ENCODE measurements around the gene ZNF608.

Gene ZNF608

GRCh38 chr5:124738681-124739633, 7.5 kb downstream of the ZNF608 start:
- DNase-seq (ENCODE audit: low read depth) = no peak

DNA sequence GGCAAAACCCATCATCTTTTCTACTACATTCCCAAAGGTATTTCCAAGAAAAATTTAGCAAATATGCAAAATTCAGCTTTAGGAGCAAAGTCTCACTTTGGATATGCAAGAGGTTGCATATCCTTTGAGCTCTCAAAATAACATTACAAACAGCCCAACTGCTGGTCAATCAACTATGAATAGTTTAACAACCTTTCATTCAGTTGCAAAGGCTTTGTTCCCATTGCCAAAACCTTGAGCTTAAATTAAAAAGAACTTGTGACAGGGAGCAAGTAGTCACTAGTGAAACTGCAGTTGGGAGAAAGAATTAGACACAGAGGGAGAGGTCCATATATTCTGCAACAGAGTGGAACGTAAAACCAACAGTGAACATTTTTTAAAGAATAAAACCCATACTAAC, 8.8 kb downstream of the ZNF608 start:
- DNase-seq (ENCODE audit: low read depth) = no peak

DNA sequence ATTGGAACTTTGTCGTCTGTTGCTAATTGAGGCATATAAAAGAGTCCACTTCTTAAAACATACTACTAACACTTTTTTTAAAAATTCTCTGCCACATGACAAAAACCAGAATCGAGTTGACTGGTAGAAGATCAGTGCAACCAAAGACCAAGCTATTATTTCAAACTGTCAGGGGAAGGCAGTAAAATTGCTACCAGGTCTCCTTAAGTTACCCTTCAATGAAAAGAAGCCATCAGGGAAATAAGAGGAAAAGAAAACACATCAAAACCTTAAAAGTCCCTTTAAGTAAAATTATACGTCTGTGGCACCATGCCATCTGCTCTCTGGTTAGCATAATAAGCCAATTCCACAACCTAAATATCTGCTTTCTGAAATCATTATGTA, 9.6 kb downstream of the ZNF608 start:
- no peak for DNase-seq (ENCODE audit: low read depth)

DNA sequence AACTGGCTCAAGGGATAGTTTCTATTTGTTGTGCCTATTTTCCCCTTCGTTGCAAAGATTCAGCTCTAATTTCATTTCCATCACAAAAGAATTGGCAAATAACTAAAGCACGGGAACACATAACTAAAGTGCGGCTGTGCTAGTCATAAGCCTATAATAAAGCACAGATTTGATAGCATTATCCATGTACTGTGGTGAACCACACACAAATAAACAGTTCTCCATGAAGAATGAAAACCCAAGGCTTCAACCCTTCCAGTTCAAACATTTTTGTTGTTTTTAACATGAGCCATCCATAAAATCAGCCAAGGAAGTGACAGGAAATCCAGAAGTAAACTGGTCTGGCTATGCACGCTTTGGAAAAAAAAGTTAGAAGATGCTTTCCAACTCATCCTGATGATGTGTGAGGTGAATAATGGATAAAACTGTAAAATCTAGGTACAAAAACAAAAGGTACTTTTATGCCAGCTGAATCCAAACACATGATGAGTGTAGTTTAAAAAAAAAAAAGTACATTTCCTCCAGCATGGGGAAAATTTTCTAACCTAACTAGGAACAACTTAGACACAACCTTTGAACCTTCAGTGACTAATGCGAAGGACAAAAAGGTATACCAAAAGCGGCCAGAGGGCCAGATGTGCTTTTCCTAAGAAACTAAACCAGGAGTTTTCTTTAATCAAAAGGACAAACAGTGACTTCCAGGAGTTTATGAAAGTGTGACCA, 10.2 kb downstream of the ZNF608 start:
- no peak for DNase-seq (ENCODE audit: low read depth)

GRCh38 chr5:124735169-124735858, 11.1 kb downstream of the ZNF608 start:
- no peak for DNase-seq (ENCODE audit: low read depth)

DNA sequence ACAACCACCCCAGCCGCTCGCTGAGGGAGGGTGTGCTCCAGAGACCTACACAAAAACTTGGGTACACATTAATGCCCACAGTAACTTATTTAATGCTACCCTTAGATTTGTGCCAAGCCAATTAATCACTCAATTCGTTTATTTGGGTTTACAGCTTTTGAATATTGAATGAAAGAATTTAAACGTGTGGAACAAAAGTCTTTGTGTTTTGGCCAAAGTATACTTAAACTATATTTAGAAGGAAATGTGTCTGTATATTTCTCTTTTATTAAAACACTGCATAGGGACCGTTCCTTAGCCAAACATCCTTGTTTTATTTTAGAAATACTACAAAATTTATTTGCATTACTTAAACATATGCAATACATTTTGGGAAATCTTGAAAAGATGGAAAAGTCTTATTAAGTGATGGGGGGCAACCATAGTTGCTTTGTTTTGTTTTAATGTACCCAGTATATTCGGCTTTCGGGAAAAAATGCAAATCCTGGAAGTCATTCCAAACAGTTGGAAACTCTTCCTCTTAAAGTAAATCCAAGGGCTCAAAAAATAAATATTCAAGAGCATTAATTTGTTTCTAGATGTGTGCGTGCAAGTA, 11.8 kb downstream of the ZNF608 start:
- DNase-seq (ENCODE audit: low read depth) = no peak

DNA sequence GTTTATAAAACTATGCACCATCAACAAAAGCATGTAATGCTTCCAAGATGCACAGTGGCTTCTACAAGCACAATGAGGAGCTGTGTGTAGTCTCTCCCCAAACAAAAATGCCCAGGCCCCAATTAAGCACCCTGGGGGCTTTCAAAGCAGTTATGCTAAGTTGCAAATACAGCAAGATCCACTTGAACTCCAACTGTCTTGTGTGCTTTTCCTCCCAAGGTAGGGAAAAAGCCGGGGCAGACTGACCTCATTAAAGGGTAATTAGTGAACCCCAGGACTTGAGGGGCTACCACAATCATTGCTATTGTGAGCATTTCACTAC, 13.1 kb downstream of the ZNF608 start:
- DNase-seq (ENCODE audit: low read depth) = no peak

- DNase-seq (ENCODE audit: low read depth) = no peak
Measured at GRCh38 chr5:124732428-124733328, 13.8 kb downstream of the ZNF608 start.

GRCh38 chr5:124730381-124730780, 16.1 kb downstream of the ZNF608 start:
- no peak for DNase-seq (ENCODE audit: low read depth)

DNA sequence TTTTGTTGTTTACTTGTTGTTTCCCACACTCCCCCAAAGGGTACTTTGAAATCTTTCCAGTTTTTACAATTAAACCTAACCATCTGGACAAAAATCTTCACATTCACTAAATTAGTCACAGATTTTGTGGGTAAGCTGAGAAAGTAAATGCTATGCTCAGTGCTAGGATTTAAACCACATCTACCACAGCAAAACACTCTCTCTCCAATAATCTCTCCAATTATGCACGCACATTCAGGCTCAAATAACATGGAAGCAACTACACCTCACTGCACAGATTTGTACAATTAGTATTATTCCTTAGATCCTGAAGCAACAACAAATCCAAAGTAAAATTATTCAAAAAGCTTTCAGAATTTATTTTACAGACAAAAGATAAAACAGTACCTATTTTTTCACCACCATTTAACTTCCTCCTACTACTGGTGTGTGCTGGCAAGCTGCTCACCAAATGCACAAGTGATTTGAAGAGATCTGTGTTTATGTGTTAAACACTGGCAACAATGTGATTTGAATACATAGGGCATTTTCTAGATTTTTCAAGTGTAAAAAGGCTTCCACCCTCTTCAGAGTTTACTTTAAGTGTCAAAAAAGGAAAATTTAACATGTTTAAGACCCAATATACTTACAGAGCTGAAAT, 16.6 kb downstream of the ZNF608 start:
- DNase-seq (ENCODE audit: low read depth) = no peak

DNA sequence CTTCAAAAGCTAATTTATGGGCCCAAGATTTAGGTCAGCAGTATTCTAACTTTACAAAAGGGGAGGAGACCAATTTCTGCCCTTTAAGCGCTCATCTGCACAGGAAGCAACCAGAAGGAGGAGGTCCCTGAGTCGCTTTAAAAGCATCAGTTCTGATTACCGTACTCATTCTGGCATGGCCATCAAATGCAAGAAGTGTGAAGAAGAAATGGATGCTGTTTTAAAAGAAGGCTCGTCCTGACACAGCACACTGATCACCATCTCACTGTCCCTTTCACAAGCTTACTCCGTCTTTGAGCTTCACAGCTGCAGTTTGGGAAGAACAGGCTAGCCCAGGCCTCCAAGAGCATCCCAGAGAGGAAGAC, 17.5 kb downstream of the ZNF608 start:
- DNase-seq (ENCODE audit: low read depth) = no peak

GRCh38 chr5:124728331-124728967, 18.0 kb downstream of the ZNF608 start:
- DNase-seq (ENCODE audit: low read depth) = no peak

DNA sequence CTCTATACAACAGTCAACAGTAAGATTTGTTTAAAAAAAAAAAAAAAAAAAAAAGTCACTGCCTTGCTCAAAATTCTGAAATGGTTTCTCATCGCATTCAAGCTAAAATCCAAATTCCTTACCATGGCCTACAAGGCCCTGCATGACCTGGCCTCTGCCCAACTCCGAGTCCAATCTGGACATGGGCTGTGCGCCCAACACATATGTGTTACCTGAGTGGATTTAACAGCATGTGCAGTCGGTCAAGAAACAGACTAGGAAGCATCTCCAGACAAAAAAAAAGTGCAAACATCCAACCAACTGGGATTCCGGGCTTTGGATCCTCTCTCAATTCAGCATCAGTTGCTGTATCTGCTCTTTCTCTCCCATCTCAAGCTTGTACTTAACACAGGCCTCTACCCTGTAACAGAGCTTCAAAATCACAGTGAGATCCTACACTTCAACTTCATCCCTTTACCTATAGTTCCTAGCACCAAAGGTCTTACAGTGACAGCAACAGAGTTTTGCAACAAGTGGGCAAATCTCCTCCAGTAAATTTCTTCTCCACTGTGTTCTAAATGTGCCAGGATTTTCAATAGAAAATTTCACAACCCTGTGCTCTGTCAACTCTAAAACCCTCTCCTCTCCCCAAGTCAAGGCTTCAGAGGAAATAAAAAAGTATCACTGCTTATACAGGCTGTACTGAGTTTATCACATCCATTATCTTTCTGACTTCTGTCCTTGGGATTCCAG, 19.6 kb downstream of the ZNF608 start:
- DNase-seq (ENCODE audit: low read depth) = no peak

GRCh38 chr5:124725622-124726258, 20.7 kb downstream of the ZNF608 start:
- no peak for DNase-seq (ENCODE audit: low read depth)

DNA sequence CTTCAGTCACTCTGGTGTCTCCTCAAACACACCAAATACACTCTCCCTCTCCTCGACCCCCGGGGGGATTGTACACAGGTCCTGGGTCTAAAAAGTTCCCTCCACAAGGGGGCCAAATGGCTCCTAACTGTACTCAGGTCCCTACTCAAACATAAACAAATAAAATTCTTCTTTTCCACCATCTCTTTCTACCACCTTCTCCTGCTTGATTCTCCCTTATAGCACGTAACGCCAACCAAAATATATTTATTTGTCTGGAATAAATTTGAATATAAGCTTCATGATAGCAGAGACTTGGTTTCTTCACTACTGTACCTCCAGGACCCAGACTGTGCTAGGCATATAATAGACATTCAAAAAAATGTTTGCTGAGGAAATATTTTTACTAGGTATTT, 21.4 kb downstream of the ZNF608 start:
- DNase-seq (ENCODE audit: low read depth) = no peak

GRCh38 chr5:124724357-124725039, 21.9 kb downstream of the ZNF608 start:
- DNase-seq (ENCODE audit: low read depth) = no peak

DNA sequence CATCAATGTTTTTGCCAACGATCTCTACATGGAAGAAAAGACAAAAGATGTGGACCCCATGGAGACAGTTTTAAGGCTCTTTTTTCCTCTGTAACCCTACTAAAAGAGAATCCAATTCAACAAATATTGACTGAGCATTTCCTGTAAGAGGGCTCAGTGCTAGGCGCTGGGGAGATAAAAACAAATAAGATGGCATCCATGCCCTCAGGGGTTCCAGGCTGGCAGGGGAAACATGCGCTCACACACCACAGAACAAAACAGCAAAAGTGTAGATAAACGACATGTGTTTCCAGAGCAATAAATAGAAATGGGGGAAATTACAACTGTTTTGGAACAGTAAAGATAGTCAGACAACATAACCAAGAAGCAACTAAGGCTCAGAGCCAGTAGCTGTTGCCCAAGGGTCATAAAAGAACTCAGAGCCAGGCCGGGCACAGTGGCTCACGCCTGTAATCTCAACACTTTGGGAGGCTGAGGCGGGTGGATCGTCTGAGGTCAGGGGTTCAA, 25.2 kb downstream of the ZNF608 start:
- DNase-seq (ENCODE audit: low read depth) = no peak

DNA sequence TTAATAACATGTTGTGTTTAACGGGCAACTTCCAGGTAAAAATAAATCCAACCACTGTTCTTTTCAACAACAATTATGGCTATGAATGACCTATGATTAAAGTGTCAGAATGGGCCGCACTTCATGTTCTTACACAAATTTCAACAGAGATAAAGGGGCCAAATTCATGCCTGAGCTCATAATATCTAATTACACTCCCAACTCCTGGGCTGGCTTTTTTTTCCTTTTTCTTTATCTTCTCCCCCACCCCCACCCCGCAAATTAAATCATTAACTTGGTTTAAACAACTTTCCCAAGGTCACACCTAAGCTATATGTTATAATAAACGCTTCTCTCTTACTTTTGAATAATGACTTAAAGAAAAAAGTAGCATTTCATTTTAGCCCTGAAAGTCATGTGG, 25.8 kb downstream of the ZNF608 start:
- no peak for DNase-seq (ENCODE audit: low read depth)
